HG02981 (cell line): Measurements from ENCODE around the gene ASH1L.
"Not testable (repeated sequence)": the region's sequence is repeated elsewhere in the genome, so short reads cannot be mapped to it uniquely, and the experiment has no call there.

Experiments used
- ATAC-seq: cut with Tn5 transposase; IDR thresholded peaks from one replicate; pipeline ENCODE4 v1.9.1; 2021; ENCODE audit warnings: mild to moderate bottlenecking, moderate library complexity; ENCODE audit not compliant: unreplicated experiment

ASH1L gene

DNA sequence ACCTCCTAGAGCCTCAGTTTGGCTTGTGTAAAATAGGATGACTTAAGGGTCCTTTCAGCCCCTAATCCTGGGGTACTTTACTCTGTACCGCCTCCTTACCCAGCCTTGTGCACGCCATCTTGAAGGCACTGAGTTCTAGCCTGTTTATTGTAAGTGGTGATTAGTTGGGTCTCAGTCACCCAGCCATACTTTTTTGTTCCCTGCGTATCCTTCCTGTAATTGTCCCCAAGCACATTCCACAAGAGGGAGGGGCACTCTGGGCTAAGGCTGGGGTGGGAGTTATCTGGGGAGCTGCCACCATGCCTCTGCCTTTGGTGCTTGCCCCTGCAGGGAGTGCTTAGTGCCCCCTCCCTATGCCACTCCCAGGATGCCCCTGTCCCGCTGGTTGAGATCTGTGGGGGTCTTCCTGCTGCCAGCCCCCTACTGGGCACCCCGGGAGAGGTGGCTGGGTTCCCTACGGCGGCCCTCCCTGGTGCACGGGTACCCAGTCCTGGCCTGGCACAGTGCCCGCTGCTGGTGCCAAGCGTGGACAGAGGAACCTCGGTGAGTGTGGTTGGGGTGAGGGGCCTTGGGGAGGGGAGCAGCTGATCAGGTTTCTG is 253.1 kb downstream of the ASH1L start:
- ATAC-seq, result no peak

DNA sequence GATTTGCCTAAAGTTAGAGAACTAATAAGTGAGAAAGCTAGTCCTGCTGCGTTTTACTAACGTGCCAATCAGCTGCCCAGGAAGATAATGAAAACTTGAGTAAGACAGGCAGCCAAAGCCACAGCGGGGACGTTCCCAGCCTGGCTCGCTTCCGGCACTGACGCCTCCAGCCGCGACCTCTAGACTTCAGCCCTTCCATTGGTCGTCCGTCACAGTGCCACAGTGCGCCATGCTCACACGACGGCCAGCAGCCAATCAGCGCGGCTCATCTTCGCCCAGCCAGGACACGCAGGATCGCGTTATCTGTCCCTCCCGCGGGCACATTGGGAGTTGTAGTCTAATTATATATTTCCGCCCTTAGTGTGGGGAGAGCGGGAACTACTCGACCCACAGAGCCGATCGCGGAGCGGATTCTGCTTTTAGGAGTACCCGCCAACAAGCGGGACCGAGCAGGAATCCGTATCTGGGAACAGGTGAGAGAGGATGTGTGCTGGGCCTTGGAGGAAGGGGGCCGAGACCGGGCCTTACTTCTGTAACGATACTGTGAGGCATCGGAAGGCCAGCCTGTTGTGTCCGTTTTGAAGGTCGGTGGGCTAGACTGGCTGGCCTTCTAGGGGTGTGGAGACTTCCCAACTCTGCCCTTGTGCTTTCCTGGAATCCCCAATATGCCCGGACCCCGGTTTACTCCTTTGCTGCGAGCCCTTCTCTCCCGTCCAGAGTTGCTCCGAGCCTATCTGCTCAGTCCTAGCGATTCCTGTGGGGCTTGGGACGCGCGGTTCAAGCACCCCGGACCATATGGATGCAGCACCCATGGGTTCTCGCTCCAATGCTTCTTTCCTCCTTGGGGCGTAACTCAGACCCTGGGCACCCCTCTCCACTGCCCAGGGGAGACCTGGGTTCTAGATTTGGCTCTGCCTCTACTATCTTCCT is 253.8 kb downstream of the ASH1L start, which contains the start of gene FDPS:
TSS of gene FDPS (plus strand) at position 374 of the 930 bp plus-strand sequence. CDS start 924 bp downstream, outside the sequence.
- ATAC-seq, result peak; percentile 91

DNA sequence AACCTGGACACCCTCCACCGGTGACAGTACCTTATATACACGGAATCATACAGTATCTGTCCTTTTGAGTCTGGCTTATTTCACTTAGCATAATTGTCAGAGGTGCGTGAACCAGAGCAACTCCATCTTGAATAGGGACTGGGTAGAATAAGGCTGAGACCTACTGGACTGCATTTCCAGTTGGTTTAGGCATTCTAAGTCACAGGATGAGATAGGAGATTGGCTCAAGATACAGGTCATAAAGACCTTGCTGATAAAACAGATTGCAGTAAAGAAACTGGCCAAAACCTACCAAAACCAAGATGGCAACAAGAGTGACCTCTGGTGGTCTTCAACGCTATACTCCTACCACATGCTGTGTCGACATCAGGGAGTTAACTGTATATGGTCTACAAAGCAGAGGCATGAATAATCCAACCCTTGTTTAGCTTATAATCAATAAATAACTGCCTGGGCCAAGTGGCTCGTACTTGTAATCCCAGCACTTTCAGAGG is 255.3 kb downstream of the ASH1L start:
- ATAC-seq, result no peak

DNA sequence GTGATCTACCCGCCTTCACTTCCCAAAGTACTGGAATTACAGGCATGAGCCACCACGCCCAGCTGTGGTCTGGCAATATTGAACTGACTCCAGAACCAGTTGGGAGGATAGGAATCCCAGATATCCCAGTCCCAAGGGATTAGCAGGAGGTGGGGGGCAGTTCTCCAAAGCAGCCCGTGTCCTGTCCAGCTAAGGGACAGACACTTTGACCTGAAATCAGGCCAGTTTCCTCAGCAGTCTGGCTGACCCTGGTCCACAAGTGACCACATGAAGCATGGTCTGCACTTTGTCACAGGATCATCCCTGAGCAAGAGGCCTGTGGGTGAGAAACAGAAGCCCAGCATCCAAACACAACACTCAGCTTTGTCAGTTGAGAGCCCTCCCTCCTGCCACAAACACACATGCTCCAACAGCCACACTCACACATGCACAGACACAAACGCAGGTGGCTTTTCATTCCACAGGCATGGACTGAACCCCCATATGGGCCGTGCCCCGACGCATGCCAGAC is 256.7 kb downstream of the ASH1L start:
- ATAC-seq, result no peak

DNA sequence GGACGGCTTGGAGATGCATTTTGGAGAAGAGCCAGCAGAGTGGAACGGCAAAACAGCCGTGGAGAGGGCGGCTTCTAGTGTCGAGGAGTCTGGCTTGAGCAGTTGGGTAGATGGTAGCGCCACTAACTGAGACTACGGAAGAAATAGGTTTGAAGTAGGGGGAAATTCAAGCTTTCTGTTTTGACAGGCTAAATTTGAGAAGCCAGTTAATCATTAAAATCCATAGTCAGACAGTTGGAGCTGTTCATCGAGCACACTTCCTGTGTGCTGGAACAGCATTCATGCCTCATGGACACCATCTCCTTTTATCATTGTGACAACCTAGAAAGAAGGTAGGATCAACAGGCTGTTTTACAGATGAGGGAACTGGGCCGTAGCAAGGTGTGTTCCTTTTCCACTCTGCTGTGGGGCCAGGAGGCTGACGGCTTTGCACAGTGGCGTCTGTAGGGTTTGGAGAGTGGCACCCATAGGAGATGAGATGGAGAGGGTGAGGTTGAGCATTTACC is 258.0 kb downstream of the ASH1L start:
- ATAC-seq, result no peak

DNA sequence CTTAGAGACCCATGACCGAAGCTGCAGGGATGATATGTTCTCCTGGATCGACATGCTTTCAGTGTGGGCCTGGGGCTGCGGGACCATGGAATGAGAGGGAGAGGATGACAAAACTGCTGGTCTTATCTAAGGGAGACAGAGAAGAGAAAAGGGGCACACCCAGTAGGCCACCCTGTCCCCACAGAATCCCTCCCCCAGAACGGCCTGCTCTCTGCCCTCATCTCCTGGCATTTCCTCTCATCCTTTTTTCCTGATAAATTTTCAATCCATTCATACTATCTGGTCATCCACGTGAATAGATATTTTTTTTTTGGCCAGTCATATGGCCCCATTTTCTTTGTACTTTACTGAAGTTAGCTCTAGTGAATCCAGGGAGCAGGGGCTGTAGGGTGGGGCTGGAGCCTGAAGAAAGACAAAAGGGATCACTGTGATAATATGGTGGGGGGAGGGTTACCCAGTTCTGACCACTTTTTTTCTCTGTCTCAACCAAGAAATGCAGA is 261.2 kb downstream of the ASH1L start, which contains the start of gene PKLR:
TSS of gene PKLR (minus strand) at position 97 of the 500 bp plus-strand sequence. CDS start at position 54, 43 bp downstream.
- no peak for ATAC-seq

DNA sequence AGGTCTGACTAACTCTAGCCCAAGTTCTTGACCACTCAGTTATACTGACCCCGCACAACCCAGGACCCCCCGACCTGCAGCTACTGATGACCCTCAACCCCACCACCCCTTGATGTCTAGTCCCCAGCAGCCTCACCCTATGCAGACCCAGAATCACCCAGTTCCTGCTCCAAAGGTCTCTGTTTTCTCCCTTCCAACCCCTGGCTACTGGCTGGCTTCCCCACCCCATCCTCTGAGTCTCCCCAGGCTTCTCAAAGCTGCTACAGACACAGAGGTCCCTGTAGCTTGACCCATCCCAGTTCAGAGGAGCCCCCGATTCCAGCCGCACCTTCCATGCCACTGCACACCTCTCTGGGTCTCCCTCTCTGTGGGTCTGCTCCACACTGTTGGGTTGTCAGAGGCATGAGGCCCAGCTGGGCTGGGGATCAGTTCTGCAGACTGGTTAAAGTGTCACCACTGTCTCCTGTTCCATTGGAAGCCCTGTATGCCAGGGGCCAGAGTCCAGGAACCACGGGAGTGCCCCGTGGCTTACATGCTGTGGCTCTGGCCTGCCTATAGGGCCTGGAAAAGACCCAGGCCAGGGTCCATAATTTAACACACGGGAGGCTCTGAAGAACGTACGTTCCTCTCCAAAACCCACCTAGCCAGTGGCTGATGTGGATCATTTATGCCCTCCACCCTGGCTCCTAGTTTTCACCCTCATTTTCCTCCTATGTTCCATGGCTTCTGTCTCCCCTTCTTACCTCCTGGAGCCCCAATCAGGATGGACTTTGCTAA is 261.9 kb downstream of the ASH1L start:
- ATAC-seq, result no peak

DNA sequence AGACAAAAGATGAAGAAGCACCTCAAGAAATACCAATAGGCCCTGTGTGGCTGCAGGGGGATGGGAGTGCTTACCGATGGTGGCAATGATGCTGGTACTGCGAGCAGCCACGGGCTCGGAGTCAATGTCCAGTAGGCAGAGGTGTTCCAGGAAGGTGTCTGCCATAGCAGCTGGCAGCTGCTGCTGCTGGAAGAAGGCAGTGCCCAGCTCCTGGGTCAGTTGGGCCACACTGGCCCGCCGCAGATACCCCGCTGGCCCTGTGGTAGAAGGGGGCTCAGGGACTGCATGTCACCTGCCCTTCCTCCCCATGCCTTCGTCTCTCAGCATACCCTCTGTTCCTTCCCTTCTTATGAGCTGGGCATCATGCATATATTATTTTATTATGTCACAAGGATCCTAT is 262.6 kb downstream of the ASH1L start:
- ATAC-seq, result no peak

DNA sequence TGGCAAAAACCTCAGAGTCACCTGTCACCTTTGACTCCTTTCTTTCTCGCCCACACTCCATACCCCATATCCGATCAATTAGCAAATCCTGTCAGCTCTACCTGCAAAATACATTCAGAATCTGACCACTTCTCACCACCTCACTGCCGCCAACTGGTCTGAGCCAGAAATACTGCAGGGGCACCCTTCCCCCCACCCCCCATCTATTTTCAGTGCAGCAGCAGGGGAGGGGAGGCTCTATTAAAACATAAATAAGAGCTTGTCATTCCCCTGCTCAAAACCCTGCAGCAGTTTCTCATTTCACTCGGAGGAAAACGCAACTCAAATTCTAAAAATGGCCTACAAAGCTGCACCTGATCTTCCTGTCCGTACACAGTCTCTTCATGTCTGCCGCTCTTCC is 265.2 kb downstream of the ASH1L start:
- ATAC-seq, result no peak

DNA sequence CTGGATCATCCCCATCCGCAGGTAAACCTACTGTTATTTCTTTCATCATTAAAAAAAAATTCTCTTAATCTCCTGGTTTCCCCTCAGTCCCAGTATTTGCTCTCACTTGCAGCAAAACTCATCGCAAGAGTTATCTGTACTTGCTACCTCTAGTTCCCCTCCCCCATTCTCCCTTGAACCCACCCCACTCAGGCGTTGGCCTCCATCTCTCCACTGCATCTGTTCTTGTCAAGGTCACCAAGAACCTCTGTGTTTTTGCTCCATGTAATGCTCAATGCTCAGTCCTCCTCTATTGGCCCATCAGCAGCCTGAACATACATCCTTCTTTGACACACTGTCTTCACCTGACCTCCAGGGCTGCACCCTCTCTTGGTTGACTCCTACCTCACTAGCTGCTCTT is 265.9 kb downstream of the ASH1L start:
- ATAC-seq, result no peak

DNA sequence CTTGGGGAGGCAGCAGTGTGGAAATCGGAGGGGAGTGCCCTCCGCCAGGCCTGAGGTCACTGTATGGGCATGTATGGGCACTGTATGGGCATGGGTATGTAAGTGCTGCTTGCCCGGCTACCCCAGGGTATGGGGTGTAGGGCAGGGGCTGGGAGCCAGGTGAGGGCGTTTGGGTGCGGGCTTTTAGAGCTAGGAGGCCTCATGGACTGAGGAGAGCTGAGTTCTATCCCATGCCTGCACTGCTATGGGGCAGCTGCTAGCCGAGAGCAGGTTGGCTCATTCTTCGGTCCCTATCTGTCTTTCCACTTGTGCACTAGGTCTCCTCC is 266.7 kb downstream of the ASH1L start:
- ATAC-seq, result no peak

DNA sequence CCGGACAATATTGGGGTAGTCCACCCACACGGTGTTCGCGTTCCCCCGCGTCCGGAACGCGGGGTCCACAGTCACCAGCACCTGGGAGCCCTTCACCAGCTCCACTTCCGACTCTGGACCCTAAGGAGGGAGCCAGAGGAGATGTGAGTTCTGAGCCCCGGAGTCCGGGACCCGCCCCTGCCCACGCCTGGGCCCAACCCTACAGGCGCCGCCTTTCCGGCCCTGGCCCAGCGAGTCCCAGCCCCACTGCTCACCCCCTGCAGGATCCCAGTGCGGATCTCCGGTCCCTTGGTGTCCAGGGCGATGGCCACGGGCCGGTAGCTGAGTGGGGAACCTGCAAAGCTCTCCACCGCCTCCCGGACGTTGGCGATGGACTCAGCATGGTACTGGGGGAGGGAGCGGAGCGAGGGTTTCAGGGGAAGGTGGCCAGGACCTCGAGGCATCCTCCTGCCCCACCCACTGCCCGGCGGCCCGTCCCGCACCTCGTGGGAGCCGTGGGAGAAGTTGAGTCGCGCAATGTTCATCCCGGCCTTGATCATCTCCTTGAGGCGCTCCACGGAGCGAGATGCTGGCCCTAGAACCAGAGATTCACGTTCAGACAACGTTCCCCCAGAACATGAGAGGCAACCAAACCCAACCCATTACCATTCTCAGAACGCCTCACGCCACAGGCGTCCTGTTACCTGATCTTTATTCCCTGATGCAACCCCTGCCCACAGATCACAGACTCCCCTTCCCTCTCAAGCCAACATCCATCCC is 267.2 kb downstream of the ASH1L start:
- no peak for ATAC-seq

DNA sequence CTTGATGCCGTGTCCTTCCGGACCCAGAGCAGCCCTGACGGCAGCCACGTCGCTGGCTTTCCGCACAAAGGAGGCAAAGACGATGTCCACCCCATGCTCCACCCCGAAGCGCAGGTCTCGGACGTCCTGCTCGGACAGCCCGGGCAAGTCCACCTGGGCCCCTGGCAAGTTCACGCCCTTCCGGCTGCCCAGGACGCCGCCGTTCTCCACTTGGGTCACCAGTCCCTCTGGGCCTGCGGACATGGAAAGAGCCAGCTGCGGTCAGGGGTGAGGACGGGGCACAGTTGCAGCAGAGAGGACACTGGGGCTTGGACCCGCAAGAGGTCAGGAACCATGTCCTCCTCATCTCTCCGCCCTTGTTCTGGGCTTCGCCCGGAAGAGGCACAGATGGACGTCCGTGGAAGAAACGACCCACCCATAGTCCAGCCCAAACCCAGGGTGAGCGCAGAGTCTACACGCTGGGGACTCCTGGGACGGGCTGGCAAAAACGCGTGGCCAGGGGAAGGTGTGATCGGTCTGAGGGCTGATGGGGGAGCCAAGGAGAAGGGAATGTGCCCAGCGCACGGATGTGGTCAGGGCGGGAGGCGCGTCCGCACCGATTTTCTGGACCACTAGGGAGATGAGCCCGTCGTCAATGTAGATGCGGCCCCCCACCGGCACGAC is 268.0 kb downstream of the ASH1L start:
- ATAC-seq, result no peak

DNA sequence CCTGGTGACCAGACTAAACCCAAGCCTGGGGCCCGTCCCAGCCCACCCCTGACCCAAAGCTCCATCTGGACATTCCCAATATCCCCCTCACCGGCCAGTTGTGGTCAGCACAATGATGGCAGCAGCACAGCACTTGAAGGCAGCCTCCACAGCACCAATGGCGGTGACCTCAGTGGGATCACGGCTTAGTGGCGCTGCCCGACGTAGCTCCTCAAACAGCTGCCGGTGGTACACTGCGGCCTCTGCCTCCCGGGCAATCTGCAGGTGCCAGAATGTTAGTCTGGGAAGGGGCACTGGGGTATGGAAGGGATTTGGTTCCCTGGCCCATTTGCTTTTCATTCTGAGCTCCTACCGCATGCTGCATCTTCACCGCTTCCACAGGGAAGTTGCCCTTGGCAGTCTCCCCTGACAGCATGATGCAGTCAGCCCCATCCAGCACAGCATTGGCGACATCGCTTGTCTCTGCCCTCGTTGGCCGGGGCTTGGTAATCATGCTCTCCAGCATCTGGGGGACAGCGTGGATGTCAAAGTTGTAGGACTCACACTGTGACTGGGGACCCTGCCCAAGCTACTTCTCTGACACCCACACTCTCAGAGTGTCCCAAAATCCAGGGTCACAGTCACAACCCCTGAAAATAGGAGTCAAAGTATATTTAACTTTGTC is 269.4 kb downstream of the ASH1L start:
- ATAC-seq, result no peak

DNA sequence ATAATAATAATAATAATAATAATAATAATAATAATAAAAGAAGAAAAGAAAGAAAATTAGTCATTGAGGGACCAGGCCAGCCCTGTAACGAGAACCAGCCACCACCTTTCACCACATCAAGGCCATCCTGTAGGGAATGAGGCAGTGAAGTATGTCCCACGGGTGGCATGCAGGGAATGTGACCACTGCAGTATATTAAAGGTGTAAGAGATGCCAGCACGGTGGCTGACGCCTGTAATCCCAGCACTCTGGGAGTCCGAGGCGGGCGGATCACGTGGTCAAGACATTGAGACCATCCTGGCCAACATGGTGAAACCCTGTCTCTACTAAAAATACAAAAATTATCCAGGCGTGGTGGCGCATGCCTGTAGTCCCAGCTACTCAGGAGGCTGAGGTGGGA is 271.6 kb downstream of the ASH1L start:
- not testable (repeated sequence) for ATAC-seq

DNA sequence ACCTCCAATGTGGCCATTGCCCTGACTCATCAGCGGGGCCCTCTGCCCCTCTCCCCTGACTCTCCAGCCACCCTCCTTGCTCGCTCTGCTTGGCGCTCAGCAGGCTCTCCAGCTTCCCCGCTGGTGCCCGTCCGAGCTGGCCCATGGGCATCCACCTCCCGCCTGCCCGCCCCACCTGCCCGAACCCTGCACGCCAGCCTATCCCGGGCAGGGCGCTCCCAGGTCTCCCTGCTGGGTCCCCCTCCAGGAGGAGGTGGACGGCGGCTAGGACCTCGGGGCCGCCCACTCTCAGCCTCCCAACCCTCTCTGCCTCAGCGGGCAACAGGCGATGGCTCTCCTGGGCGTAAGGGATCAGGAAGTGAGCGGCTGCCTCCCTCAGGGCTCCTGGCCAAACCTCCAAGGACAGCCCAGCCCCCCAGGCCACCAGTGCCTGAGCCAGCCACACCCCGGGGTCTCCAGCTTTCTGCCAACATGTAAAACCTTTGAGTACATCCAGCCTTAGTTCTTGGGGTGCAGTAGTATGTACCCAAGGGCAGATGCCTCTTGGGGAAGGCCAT is 274.5 kb downstream of the ASH1L start:
- ATAC-seq, result no peak

DNA sequence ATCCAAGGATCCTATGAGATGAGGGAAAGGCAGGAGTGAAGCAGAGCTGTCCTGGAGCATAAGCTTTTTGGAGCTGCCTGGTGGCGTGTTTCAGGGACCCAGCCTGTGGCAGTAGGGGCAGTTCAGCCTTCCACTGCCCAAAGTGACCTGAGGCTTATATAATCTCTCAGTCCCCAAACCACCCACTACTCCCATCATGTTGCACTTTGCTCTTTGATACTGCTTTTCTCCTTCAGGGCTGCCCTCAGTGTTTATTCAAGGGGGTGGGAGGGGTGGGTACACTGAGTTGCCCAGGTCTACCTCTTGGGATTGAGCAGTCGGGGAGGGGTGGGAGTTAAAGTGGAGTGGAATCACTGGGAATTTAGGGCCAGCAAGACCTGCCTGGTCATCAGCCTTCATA is 276.1 kb downstream of the ASH1L start:
- ATAC-seq, result no peak

DNA sequence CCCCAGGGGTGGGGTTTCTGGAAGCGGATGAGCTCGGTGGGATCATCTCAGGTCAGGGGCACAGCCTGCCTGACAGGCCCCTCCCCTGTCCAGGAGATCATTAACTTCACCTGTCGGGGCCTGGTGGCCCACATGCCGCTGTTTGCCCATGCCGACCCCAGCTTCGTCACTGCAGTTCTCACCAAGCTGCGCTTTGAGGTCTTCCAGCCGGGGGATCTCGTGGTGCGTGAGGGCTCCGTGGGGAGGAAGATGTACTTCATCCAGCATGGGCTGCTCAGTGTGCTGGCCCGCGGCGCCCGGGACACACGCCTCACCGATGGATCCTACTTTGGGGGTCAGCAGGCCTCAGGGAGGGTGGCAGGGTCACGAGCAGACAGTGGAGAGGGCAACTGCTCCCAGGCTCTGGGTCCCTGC is 277.0 kb downstream of the ASH1L start:
- no peak for ATAC-seq
